Neural cell (in vitro differentiated cells): ENCODE results near the gene USP2.

ENCODE experiments used
- CTCF ChIP-seq: fragments of 450-650 bp; IDR thresholded peaks from 2 replicates; pipeline ENCODE4 v1.5.1; 2014; ENCODE audit warnings: antibody characterized with exemption, mild to moderate bottlenecking, moderate library complexity; ENCODE audit not compliant: poor library complexity, severe bottlenecking
- EP300 ChIP-seq: fragments of 450-650 bp; conservative IDR thresholded peaks from 2 replicates; pipeline ENCODE4 v1.6.1; 2014; ENCODE audit warnings: antibody characterized with exemption, mild to moderate bottlenecking, moderate library complexity; ENCODE audit not compliant: poor library complexity, severe bottlenecking

GRCh38 chr11:119307219-119307618 is 74.3 kb downstream of the USP2 start:
- TF ChIP-seq EP300 (no peak), CTCF (no peak)
